OCI-LY3 (cell line): ENCODE results near the gene SHISA3.

Source experiments
- EZH2phosphoT487 ChIP-seq: fragments of 200-600 bp; shearing (Covaris generic); IDR thresholded peaks from 2 replicates; pipeline ENCODE4 v1.6.1; 2018; ENCODE audit warnings: antibody characterized with exemption, mixed run types, low read depth
- TF ChIP-seq, protein P1 (sequence below): fragments of 200-600, 300-600 bp; sonication (generic); IDR thresholded peaks from 2 replicates; pipeline ENCODE4 v1.5.1; 2014; ENCODE audit warnings: antibody characterized with exemption, low read length, low read depth

- TF ChIP-seq, protein P1, sequence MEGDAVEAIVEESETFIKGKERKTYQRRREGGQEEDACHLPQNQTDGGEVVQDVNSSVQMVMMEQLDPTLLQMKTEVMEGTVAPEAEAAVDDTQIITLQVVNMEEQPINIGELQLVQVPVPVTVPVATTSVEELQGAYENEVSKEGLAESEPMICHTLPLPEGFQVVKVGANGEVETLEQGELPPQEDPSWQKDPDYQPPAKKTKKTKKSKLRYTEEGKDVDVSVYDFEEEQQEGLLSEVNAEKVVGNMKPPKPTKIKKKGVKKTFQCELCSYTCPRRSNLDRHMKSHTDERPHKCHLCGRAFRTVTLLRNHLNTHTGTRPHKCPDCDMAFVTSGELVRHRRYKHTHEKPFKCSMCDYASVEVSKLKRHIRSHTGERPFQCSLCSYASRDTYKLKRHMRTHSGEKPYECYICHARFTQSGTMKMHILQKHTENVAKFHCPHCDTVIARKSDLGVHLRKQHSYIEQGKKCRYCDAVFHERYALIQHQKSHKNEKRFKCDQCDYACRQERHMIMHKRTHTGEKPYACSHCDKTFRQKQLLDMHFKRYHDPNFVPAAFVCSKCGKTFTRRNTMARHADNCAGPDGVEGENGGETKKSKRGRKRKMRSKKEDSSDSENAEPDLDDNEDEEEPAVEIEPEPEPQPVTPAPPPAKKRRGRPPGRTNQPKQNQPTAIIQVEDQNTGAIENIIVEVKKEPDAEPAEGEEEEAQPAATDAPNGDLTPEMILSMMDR, result no peak
- no peak for TF ChIP-seq EZH2phosphoT487
Observed at GRCh38 chr4:42445038-42445437, 47.8 kb downstream of the SHISA3 start.
